HepG2 (cell line): Measurements from ENCODE around the gene CLDN9. TPM values are rescaled to one million over a fixed set of nuclear protein-coding genes. Genes with fewer than 3 reads are reported as not detected.
A peak's percentile ranks its signal among the peaks of the same experiment; 100 is the strongest.

Experiments
- BHLHE40 ChIP-seq: IDR thresholded peaks from 2 replicates; pipeline ENCODE4 v1.6.1; 2011; ENCODE audit warnings: low read length, improper control_type of control experiment
- DNMT1 ChIP-seq: sonication (generic); formaldehyde crosslinking; IDR thresholded peaks from 2 replicates; pipeline ENCODE4 v1.5.1; 2020; ENCODE audit warnings: mild to moderate bottlenecking, missing genetic modification reagents
- FOXK1 ChIP-seq: sonication (generic); formaldehyde crosslinking; IDR thresholded peaks from 2 replicates; pipeline ENCODE4 v1.4.0; 2020; ENCODE audit warnings: low read depth, missing genetic modification reagents, borderline replicate concordance
- GRHL1 ChIP-seq: sonication (generic); formaldehyde crosslinking; conservative IDR thresholded peaks from 2 replicates; pipeline ENCODE4 v1.8.0; 2022; ENCODE audit warnings: missing genetic modification reagents
- GTF2F1 ChIP-seq: fragments of 150-350 bp; IDR thresholded peaks from 2 replicates; pipeline ENCODE4 v1.6.1; 2014; ENCODE audit warnings: low read length
- MBNL3 ChIP-seq: fragments of 250-450 bp; sonication (Bioruptor Pico); conservative IDR thresholded peaks from 2 replicates; pipeline ENCODE4 v1.8.0; 2022; ENCODE audit warnings: mild to moderate bottlenecking, inconsistent platforms
- MIER3 ChIP-seq: IDR thresholded peaks from 2 replicates; pipeline ENCODE4 v1.6.1; 2016; ENCODE audit warnings: missing compliant biosample characterization, borderline replicate concordance
- SMARCE1 ChIP-seq: fragments of 450-650 bp; IDR thresholded peaks from 2 replicates; pipeline ENCODE4 v1.6.1; 2017; ENCODE audit warnings: borderline replicate concordance
- SNAPC4 ChIP-seq: sonication (generic); formaldehyde crosslinking; IDR thresholded peaks from 2 replicates; pipeline ENCODE4 v1.4.0; 2020; ENCODE audit warnings: mild to moderate bottlenecking, missing genetic modification reagents
- SRSF1 ChIP-seq: fragments of 200-400 bp; formaldehyde crosslinking; optimal IDR thresholded peaks from 2 replicates; pipeline ENCODE3; 2017; ENCODE audit warnings: mild to moderate bottlenecking, low read depth, low read length, moderate library complexity
- TFDP1 ChIP-seq: IDR thresholded peaks from 2 replicates; pipeline ENCODE4 v1.6.1; 2016; ENCODE audit warnings: missing compliant biosample characterization, missing genetic modification reagents, borderline replicate concordance
- ZEB1 ChIP-seq: IDR thresholded peaks from 2 replicates; pipeline ENCODE4 v1.6.1; 2012; ENCODE audit warnings: mild to moderate bottlenecking, low read depth, inconsistent platforms; ENCODE audit not compliant: insufficient replicate concordance
- ZNF124 ChIP-seq: sonication (generic); formaldehyde crosslinking; IDR thresholded peaks from 2 replicates; pipeline ENCODE4 v1.4.0; 2020; ENCODE audit warnings: missing genetic modification reagents
- ZNF3 ChIP-seq: IDR thresholded peaks from 2 replicates; pipeline ENCODE4 v1.7.0; 2017; ENCODE audit warnings: inconsistent platforms
- ZNF513 ChIP-seq: sonication (generic); formaldehyde crosslinking; conservative IDR thresholded peaks from 2 replicates; pipeline ENCODE4 v1.5.0; 2020; ENCODE audit warnings: missing genetic modification reagents
- ZNF569 ChIP-seq: sonication (generic); formaldehyde crosslinking; IDR thresholded peaks from 2 replicates; pipeline ENCODE4 v1.5.0; 2020; ENCODE audit warnings: mild to moderate bottlenecking, missing genetic modification reagents, moderate library complexity, borderline replicate concordance
- ZNF652 ChIP-seq: IDR thresholded peaks from 2 replicates; pipeline ENCODE4 v1.6.1; 2016; ENCODE audit warnings: low read depth, borderline replicate concordance
- ZNF766 ChIP-seq: sonication (generic); formaldehyde crosslinking; IDR thresholded peaks from 2 replicates; pipeline ENCODE4 v1.5.0; 2020; ENCODE audit warnings: missing genetic modification reagents, borderline replicate concordance
- ZNF770 ChIP-seq: sonication (generic); formaldehyde crosslinking; IDR thresholded peaks from 2 replicates; pipeline ENCODE4 v1.5.0; 2020; ENCODE audit warnings: mild to moderate bottlenecking, missing genetic modification reagents
- polyA plus RNA-seq, 8 experiments: library from polyadenylated mRNA; depleted of rRNA in 3 of 8; stranded (reverse) in 7 of 8; unstranded in 1 of 8; fragments of >200 nt; fragmentation: Illumina TruSeq in 4 of 8; extraction: Trizol in 4 of 8; gene quantifications; 2 replicates each; pipeline versions ENCODE4 v1.2.1 to v1.2.3, GENCODE V29; 2011 to 2016; ENCODE audit warnings: low read depth in 4 of 8, missing spikeins in 1 of 8, mixed read lengths in 1 of 8; ENCODE audit not compliant: insufficient read depth in 1 of 8
- total RNA-seq, 5 experiments: library from RNA; depleted of rRNA; stranded (reverse); fragments of >200 nt; fragmentation: Illumina TruSeq; extraction: Trizol; gene quantifications; 2 replicates each; pipeline ENCODE4 v1.2.3, GENCODE V29; 2016; ENCODE audit warnings: low read depth in 1 of 5

The CLDN9 gene
- total and polyA plus RNA-seq, 2 of the 13 experiments (the other 11 are each of a cell fraction or from before 2014, with no cell fraction given): 0.15 to 0.26 TPM

GRCh38 chr16:3004781-3005284, 7.9 kb upstream of the CLDN9 start (continued):
- TF ChIP-seq GTF2F1 (no peak), MBNL3 (CRISPR knock-in tag) (no peak), FOXK1 (CRISPR knock-in tag) (no peak), DNMT1 (CRISPR knock-in tag) (no peak), ZNF569 (CRISPR knock-in tag) (no peak), MIER3 (CRISPR knock-in tag) (no peak), ZEB1 (peak; percentile 60), SRSF1 (peak; percentile 52), SMARCE1 (no peak), ZNF770 (CRISPR knock-in tag) (no peak), SNAPC4 (no peak), GRHL1 (CRISPR knock-in tag) (no peak), ZNF3 (CRISPR knock-in tag) (no peak), ZNF124 (CRISPR knock-in tag) (no peak), TFDP1 (CRISPR knock-in tag) (peak; percentile 66; the same call in 1 of the 2 replicates), ZNF766 (CRISPR knock-in tag) (no peak), ZNF513 (CRISPR knock-in tag) (no peak), ZNF652 (CRISPR knock-in tag) (no peak), BHLHE40 (peak; percentile 31; the same call in 1 of the 2 replicates)
